Activated CD8-positive, alpha-beta memory T cell treated with anti-CD3 and anti-CD28 coated beads, Interleukin-2, amount 50 U/mL, for 48 hours (primary cell): Measurements from ENCODE around the gene ADGB.
"Not testable (repeated sequence)": the region's sequence is repeated elsewhere in the genome, so short reads cannot be mapped to it uniquely, and the experiment has no call there.

Experiments
- DNase-seq: peaks from one replicate; pipeline ENCODE4 v3.0.0-alpha.2; 2020

Gene ADGB

DNA sequence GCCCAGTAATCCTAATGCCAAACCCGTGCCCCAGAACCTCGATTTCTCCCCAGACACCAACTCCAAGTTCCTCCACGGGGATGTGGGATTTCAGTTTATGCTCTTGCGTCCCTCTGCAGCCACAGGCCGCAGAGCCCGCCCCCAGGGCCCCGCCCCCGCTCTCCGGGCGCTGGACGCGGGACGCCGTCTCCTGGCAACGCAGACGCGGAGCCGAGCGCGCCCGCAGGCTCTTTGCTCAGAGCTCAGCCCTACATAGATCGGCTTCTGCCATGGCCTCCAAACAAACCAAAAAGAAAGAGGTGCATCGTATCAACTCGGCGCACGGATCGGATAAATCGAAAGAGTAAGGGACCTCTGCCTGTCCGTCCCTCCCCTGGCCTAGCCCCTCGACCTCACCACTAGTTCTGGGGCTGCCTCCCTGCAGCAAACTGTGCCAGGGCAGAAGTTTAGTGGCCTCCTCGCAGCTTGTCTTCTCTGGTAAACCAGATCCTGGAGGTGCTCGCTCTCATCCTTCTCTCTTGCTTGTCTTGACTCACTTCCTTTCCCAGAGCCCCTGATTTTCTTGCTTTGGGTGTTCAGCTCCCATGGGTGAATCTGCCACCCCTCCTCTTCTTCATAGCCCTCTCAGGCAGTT is at the start of gene ADGB:
Gene ADGB (plus strand): TSS at position 201 of the 634 bp plus-strand sequence. CDS start 69 bp downstream, at position 270.
- no peak for DNase-seq

DNA sequence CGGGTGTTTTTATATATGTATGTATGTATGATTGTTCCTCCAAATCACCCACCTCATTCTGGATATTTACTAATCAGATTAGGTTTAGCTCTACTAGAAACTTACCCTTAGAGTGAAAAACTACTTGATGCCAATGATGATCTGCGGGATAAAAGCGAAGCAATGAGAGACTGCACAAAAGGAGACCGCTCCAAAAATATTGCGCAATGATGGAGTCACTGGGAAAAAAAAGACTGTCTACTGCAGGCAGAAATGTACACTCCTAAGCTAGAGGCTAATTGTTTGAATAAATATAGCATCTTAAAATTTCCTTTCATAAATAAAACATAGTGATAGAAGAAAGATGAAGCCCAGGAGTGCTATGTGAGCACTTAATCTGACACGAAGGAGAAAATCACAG is 47.9 kb upstream of the ADGB start:
- no peak for DNase-seq

DNA sequence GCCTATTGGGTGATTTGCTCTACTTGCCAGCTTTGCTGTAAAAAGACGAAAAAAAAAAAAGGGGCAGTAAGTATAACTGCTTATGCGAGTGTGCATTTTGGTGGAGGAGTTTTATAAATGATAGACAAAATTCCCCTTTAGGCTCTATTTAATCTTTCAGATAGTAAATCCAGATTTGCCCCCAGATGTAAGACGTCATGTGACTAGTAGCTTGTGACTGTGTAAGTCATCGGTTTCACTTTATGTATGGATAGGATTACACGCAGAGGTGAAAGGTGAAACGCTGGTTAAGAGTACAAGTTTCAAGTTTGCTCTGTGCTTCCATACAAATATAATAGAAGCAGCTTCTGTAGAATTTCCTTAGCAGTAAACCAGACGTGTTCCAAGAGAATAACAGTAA is 47.2 kb upstream of the ADGB start:
- DNase-seq = no peak

DNA sequence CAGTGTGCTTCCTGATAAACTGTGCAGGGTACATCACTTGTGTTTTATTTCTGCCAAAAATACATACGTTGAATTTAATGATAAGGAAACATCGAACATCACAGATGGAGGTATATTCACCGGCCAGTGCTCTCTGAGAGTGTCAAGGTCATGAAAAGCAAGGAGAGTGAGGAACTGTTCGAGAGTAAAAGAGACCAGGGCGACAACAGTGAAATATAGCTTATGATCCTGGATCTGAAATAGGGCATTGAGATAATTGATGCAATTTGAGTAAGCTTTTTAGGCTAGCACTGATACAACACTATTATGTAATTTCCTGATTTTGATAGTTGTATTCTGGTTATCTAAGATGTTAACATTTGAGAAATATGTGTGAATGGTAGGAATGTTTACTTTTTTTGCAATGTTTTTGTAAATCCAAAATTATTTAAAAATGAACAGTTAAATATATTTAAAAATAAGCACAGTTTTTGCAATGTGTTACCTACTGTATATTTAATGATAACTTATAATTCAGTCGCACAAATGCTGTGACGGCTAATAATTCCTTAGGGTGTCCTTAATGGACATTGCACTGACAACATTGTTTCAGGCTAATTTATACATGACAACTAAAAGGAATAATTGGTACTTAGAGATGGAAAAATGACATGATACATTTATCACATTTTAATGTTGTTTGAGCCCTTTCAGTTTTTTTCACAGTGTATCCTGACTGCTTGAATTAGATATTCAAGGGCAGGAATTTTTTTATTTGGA is 45.2 kb upstream of the ADGB start:
- no peak for DNase-seq

DNA sequence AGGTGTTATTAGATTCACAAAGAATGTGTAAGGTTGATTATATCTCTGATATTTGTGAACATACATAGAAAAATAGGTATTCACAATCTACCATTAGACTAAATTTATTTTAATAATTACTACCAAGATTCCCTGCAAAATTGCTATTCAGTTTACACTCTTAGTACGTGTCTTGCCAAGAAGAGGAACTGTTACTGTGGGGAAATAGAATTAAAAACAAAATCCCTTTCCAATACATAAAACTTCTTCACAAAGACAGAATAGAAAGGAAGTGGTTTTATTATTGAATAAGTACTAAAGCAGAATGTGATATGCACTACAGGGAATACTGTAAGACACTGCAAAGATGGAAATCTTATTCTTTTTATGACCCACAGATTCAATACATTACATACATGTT is 38.2 kb upstream of the ADGB start:
- DNase-seq = no peak

DNA sequence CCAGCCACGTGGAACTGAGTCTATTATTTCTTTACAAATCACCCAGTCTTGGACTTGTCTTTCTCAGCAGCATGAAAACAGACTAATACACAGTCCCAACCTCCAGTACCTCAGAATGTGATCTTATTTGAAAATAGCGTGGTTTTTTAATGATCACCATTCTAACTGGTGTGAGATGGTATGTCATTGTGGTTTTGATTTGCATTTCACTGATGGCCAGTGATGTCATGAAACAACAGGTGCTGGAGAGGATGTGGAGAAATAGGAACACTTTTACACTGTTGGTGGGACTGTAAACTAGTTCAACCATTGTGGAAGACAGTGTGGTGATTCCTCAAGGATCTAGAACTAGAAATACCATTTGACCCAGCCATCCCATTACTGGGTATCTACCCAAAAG is 32.1 kb upstream of the ADGB start:
- DNase-seq = not testable (repeated sequence)

DNA sequence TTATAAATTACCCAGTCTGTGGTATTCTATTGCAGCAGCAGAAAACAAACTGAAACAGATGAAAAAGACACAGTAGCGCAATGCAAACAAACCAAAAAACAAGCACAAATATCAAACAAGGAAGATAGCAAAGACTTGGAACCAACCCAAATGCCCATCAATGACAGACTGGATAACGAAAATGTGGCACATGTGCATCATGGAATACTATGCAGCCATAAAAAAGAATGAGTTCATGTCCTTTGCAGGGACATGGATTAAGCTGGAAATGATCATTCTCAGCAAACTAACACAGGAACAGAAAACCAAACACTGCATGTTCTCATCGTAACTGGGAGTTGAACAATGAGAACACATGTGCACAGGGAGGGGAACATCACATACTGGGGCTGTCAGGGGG is 30.2 kb upstream of the ADGB start:
- DNase-seq = not testable (repeated sequence)

DNA sequence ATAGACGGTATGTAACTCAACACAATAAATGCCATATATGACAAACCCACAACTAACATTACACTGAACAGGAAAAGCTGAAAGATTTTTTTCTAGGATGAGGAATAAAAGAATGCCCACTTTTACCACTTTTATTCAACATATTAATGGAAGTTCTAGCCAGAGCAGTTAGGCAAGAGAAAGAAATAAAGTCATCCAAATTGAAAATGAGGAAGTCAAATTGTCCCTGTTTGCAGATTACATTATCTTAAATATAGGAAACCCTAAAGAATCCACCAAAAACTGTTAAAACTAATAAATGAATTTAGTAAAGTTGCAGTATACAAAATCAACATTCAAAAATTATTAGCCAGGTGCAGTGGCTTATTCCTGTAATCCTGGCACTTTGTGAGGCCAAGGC is 24.6 kb upstream of the ADGB start:
- no peak for DNase-seq

DNA sequence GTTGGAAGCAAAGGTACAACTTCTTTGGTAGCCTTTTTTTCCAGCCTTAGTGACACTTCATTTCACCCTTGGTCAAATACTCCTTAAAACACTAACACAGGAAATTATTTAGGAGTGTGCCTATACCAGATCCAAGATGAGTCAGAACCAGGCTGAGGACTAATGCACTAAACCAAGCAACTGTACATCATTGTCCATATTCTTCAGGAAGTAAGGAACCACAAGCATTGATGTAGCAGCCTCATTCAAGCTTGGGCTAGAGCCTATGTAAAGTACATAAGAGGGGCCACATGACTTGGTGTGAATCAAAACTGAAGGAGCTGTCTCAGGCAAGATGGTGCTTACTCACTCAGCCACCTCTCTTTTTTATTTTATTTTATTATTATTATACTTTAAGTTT is 20.7 kb upstream of the ADGB start:
- DNase-seq = no peak

DNA sequence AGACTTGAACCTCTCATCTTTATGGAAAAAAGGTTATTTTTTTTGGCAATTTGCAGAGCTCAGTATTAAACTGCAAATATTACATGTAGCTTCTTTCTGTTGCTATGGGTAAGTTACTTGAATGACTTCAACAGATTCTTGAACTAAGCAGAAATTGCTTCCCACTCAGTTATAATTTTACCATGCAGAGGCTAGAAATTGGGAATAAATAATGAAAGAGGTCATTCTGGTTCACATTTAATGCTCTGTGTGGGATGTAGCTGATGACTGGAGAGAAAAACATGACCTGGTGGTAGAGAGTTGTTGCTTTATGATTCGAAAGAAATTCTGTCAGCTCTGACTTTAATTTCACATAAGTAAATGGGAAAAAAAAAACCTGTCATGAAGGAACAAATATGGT is 16.8 kb upstream of the ADGB start:
- no peak for DNase-seq

DNA sequence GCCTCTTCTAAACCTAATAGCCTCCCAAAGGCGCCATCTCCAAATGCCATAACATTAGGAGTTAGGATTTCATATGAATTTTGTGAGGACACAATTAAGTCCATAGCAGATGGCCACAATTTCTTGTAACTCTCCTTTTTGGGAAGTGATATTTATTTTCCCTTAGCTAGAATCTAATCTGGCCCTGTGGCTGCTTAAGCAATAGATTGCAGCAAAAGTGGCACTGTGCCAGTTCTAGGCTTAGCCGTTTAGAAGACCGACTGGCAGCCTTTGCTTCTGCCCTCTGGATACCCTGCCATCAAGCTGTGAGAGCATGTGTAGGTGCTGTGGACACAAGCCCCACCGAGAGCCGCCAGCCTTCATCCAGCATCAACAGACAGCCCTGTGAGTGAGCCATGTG is 15.9 kb upstream of the ADGB start:
- DNase-seq = no peak

DNA sequence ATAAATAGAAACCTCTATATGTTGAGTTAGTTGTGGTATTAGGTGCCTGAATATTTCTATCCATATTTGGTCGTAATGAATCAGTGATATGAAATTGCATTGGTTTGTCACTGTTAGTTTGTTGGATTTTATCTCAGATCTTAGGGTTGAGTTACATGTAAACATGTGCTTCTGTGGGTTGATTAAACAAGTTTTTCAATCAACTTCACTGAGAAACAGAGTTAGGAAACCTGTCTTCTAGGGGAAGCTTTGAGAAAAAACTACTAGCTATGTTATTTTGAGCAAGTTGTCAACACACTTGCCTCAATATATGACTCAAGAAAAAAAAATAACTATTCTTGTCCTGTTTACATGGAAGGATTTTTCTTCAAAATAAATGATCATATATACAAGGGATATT is 14.8 kb upstream of the ADGB start:
- DNase-seq = no peak

DNA sequence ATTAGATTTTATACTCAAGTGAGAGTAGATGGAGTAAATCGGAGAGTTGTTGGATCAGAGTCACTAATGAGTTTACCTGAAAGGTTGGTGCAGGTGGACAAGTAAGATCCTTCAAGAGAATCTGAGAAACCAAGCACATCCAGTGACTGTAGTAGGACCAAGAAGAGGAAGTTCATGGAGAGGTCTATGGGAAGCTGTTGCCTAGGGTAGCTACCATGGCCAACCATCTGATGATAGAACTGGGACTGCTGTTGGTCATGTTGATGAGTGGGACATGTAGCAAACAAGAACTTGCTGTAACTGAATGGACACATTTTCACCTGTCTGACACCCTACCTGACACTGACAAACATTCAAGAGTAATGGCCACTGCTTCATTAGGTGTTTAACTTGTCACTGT is 11.3 kb upstream of the ADGB start:
- DNase-seq = no peak

DNA sequence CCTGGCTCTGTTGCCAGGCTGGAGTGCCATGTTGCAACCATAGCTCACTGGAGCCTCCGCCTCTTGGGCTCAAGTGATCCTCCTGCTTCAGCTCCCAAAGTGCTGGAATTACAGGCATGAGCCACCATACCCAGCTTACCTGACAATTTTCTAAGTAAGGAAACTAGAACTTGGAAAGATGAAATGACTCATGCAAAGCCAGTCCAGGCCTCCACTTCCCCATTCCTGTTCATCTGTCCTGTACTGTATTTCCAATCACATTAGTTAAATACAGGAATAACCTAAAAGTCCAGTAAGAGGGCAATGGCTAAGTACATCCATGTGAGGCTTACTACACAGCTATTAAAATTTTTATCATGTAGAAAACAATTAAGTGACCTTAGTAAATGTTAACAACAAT is 8.3 kb upstream of the ADGB start:
- no peak for DNase-seq

DNA sequence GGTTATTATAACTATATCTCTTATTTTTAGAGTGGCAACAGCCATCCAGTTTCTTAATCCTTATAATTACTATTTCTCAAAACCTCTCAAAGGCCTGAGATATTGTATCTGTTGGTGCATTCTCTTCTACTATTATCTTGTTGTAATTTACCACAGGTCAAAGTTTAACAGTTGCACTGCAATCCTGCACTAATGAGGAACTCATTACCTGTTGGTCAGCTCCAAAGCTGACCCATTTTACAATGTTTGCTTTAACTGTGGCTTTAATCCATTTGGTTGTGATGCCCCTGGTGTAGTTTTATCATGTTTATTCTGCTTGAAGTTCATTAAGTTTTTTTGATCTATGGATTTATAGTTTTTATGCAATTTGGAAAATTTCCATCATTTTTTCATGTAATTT is 6.3 kb upstream of the ADGB start:
- DNase-seq = no peak

DNA sequence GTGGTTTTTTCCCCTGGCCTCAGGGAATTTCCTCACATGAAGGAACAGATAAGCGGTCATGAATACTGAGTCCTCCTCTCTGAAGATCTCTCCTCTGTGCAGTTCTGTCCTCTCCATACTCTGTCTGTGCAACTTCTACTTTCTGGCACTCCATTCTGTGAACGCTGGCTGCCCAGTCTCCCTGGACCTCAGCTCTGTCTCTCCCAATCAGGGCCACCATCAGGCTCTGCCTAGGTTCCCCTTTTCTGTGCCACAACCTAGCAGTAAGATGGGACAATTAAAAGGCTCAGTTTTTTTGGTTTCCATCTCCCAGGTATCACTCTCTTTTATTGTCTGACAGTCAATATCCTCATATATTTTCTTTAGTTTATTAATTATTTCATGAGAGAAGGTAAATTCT is 4.8 kb upstream of the ADGB start:
- DNase-seq = no peak

DNA sequence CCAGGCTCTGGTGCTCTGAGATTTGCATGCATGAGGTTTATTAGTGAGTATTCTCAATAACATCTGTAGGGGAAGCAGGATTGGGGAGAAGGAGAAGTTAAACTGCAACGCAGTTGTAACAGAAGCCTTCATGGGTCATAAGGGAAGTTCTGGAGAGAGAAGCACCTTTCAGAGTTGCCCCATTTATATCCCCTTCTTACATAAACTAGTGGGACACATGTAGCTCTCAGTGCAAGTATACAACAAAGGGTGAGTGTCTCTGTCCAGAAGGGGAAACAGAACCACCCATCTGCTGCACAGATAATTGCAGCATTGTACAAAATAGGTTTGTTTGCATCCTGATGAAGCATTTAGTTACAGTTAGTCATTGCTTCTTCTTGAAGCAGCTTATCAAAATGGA is 4.3 kb upstream of the ADGB start:
- DNase-seq = no peak

DNA sequence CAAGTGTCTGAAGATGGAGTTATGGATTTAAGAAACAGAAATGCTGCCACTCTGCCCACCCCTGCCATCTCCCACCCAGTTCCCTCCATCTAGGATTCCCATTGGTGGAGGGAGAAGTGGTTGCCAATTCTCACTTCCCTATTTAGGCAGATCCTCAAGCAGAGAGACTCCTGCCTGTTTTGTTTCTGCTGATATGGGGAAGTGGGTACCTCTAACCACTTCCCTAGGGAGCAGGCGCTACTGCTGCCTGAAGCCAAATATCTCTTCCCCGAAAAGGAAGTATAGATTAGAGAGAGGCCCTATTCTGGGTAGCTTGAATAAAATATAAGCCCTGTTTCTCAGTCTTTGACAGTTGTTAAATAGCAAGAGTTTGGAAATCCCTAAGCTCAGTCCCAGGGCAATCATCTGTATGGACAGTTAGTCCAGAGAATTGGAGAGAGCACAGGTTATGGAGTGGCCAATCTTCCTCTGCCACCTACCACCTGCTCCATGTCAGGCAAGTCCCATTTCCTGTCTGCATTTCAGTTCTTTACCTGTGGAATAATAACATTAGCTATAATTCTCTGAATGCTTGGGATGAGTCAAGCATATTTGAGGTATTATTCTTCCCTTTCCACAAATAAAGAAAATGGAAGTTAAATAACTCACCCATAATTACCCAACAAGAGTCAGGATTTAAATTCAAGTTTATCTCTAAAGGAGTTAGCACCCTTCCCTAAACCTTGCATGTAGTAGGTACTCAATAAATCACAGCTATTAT is 2.6 kb upstream of the ADGB start:
- no peak for DNase-seq

DNA sequence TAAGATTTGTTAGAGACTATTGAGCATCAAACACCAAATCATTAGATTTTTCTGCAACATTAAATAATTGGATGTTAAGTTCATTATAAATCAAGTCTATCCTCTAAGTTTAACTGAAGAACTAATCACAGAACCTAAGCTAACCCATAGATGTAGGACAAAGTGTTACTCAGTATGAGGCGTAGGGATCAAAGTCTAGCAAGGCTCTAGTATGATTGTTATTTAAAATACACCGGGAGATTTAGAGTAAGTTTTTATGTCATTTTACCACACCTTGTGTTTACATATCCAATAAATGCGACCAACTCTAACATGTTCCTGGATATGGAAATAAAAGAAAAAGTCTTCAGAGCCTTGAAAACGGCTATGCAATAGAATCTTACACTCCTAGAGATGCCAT is 2.6 kb downstream of the ADGB start:
- DNase-seq = no peak

DNA sequence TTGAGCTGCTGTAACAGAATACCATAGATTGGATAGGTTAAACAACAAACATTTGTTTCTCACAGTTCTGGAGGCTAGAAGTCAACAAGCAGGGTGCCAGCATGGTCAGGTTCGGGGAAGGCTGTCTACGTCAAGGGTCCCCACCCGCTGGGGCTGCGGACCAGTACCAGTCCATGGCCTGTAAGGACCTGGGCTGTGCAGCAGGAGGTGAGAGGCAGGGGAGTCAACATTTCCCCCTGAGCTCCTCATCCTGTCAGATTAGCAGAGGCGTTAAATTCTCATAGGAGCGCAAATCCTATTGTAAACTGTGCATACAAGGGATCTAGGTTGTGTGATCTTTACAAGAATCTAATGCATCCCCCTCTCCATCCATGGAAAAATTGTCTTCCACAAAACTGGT is 3.8 kb downstream of the ADGB start:
- no peak for DNase-seq

DNA sequence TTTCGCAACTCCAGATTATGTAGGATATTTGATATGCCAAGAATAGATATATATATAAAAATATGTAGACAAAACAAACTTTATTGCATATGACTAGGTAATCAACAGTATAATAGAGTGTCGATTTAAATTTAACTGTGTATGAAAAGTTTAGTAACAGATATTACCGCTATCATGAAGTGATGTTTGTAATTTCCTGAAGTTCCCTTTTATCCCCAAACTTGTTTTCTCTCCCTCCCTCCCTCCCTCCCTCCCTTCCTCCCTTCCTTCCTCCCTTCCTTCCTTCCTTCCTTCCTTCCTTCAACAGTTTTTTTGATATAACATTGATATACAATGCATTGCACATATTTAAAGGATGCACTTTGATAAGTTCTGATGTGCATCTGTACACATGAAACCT is 15.2 kb downstream of the ADGB start:
- DNase-seq = no peak

DNA sequence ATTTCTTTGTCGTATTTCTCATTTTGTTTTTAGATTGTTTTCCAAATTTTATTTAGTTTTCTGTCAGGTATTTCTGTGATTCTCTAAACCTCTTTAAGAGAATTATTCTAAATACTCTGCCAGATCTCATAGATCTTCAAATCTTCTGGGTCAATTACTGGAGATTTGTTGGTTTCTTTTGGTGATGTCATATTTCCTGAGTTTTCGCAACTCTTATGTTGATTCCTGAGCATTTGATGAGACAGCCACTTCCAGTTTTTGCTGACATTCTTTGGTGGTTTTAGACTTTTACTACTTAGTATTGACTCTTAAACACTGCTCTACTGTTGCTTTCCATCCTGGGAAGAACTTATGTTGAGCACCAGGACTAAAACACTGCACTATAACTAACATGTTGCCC is 21.9 kb downstream of the ADGB start:
- DNase-seq = no peak

DNA sequence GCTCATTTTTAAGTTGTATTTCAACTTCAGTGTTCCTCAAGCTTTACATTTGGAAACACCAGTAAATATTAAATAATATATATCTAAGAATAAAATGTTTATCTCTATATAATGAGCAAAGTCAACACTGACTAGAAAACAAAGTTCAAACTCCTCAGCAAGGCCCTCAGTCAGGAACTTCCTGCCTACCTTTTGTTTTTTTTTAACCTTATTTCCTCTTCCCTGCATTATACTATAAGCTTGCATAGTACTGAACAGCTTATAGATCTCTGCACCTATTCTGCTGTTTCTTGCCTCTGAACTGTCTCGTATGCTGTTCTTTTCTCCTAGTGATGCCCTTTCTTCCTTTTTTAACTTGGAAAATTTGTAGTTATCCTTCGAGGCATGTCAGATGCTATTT is 29.6 kb downstream of the ADGB start:
- DNase-seq = no peak

DNA sequence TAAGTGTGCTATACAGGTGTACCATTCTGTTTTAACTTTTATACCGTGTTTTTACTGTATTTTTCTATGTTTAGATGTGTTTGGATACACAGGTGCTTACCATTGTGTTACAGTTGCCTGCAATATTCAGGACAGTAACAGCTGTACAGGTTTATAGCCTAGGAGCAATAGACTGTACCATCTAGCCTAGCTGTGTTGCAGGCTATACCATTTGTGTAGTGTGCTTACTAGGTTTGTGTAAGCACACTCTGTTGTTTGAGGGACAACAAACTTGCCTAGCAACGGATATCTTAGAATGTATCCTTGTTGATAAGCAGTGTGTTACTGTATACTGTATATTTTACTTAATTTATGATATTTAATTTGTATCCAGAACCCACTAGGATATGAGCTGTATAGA is 35.2 kb downstream of the ADGB start:
- no peak for DNase-seq
